GM12878 (cell line): ENCODE results near the gene LHFPL3. TPM values are rescaled to one million over a fixed set of nuclear protein-coding genes. Genes with fewer than 3 reads are reported as not detected.

ENCODE experiments used
- ATAC-seq: fragments of 200-7000 bp; cut with Tn5 transposase; 3 replicates; pipeline ENCODE4 v1.9.1; 2020; ENCODE audit warnings: mild to moderate bottlenecking, moderate library complexity
- BruUV-seq: library from RNA; stranded (reverse); fragments of 400-500 nt; replicated peaks from 2 replicates; lab custom pipeline; 2021; lab: Mats Ljungman, UMichigan
- CTCF ChIA-PET: fragments of 300-600 bp; sonication (Branson Sonifier 250); formaldehyde crosslinking; extraction: SDS; loops from one replicate; lab custom pipeline; 2021; ENCODE audit warnings: inconsistent platforms; lab: Yijun Ruan, JAX
- POLR2A ChIA-PET: fragments of 350-600 bp; formaldehyde crosslinking; extraction: SDS; loops from one replicate; lab custom pipeline; 2021; ENCODE audit warnings: inconsistent platforms; lab: Charles Lee
- RAD21 ChIA-PET: fragments of 300-600 bp; sonication (Branson Sonifier 250); formaldehyde crosslinking; loops from one replicate; lab custom pipeline; 2023; ENCODE audit warnings: antibody characterized with exemption; ENCODE audit not compliant: unreplicated experiment; lab: Charles Lee
- SMC1A ChIA-PET: fragments of 300-600 bp; sonication (Branson Sonifier 250); formaldehyde crosslinking; loops from one replicate; lab custom pipeline; 2023; ENCODE audit not compliant: unreplicated experiment, uncharacterized antibody; lab: Charles Lee
- DNase-seq: peaks from one replicate; pipeline ENCODE4 v3.0.0-alpha.2; 2011; ENCODE audit warnings: low read depth, low spot score
- FAIRE-seq: peaks from 3 replicates; lab custom pipeline; 2011; peaks lifted over from hg19 to GRCh38; lab: Jason Lieb, UNC
- H2AFZ ChIP-seq: 2 replicates; pipeline ENCODE4 v1.6.0; 2011; ENCODE audit warnings: low read depth, low read length, control low read depth; ENCODE audit not compliant: control insufficient read depth
- H3K27ac ChIP-seq: 2 replicates; pipeline ENCODE4 v1.5.1; 2011; ENCODE audit warnings: control low read depth; ENCODE audit not compliant: control insufficient read depth, insufficient read depth
- H3K27me3 ChIP-seq, 2 experiments: replicated peaks in 1 of 2; 2 replicates each; pipeline versions ENCODE4 v1.6.0 to v1.6.1; 2011; ENCODE audit warnings: low read length in 1 of 2; ENCODE audit not compliant: control insufficient read depth in 2 of 2, insufficient read depth in 2 of 2
- H3K36me3 ChIP-seq, 2 experiments: 2 replicates each; pipeline ENCODE4 v1.5.1; 2011; ENCODE audit warnings: low read length in 1 of 2; ENCODE audit not compliant: control insufficient read depth in 2 of 2, insufficient read depth in 2 of 2
- H3K4me1 ChIP-seq: 2 replicates; pipeline ENCODE4 v1.6.1; 2011; ENCODE audit warnings: mild to moderate bottlenecking, low read length, moderate library complexity, mixed read lengths; ENCODE audit not compliant: control insufficient read depth, insufficient read depth
- H3K4me2 ChIP-seq: 2 replicates; pipeline ENCODE4 v1.6.0; 2011; ENCODE audit warnings: control low read depth; ENCODE audit not compliant: control insufficient read depth, insufficient read depth
- H3K4me3 ChIP-seq: fragments of 200-600 bp; sonication (generic); 2 replicates; pipeline ENCODE4 v1.5.1; 2016
- H3K79me2 ChIP-seq: 2 replicates; pipeline ENCODE4 v1.6.0; 2011; ENCODE audit warnings: low read length; ENCODE audit not compliant: control insufficient read depth, insufficient read depth
- H3K9ac ChIP-seq: 2 replicates; pipeline ENCODE4 v1.8.0; 2011; ENCODE audit warnings: low read length, control low read depth, mixed read lengths; ENCODE audit not compliant: control insufficient read depth, insufficient read depth
- H3K9me3 ChIP-seq: replicated peaks from 3 replicates; pipeline ENCODE4 v1.5.1; 2011; ENCODE audit warnings: mild to moderate bottlenecking, low read length; ENCODE audit not compliant: control insufficient read depth, insufficient read depth
- H4K20me1 ChIP-seq: 2 replicates; pipeline ENCODE4 v1.6.0; 2011; ENCODE audit not compliant: control insufficient read depth, insufficient read depth
- FOXM1 ChIP-seq: IDR thresholded peaks from 2 replicates; pipeline ENCODE4 v1.6.1; 2012; ENCODE audit warnings: low read depth, mild to moderate bottlenecking, inconsistent platforms, low read length, moderate library complexity
- IKZF1 ChIP-seq: fragments of 450-650 bp; conservative IDR thresholded peaks from 2 replicates; pipeline ENCODE4 v1.6.1; 2017; ENCODE audit warnings: antibody characterized with exemption, mild to moderate bottlenecking
- MEF2B ChIP-seq: fragments of 450-650 bp; IDR thresholded peaks from 2 replicates; pipeline ENCODE4 v1.6.1; 2018; ENCODE audit warnings: mild to moderate bottlenecking, moderate library complexity; ENCODE audit not compliant: partially characterized antibody, poor library complexity, severe bottlenecking
- NFYA ChIP-seq: IDR thresholded peaks from 2 replicates; pipeline ENCODE4 v1.6.1; 2011; ENCODE audit warnings: low read depth, mild to moderate bottlenecking, low read length, improper control_type of control experiment, borderline replicate concordance
- NKRF ChIP-seq: fragments of 450-650 bp; conservative IDR thresholded peaks from 2 replicates; pipeline ENCODE4 v1.6.1; 2017; ENCODE audit warnings: mild to moderate bottlenecking, moderate library complexity
- PML ChIP-seq: IDR thresholded peaks from 2 replicates; pipeline ENCODE4 v1.6.1; 2012; ENCODE audit warnings: low read length, inconsistent platforms
- SIX5 ChIP-seq: IDR thresholded peaks from 2 replicates; pipeline ENCODE4 v1.6.1; 2011; ENCODE audit warnings: mild to moderate bottlenecking, low read depth, low read length, moderate library complexity; ENCODE audit not compliant: severe bottlenecking
- TARDBP ChIP-seq: IDR thresholded peaks from 2 replicates; pipeline ENCODE4 v1.6.1; 2016; ENCODE audit warnings: borderline replicate concordance
- ZNF274 ChIP-seq: IDR thresholded peaks from one replicate; pipeline ENCODE4 v1.8.0; 2011; ENCODE audit not compliant: insufficient read length, insufficient read depth
- ZNF592 ChIP-seq: fragments of 450-650 bp; IDR thresholded peaks from 2 replicates; pipeline ENCODE4 v1.6.1; 2017; ENCODE audit warnings: mild to moderate bottlenecking, moderate library complexity
- ZZZ3 ChIP-seq: IDR thresholded peaks from 2 replicates; pipeline ENCODE4 v1.6.1; 2011; ENCODE audit warnings: low read depth; ENCODE audit not compliant: control insufficient read depth, insufficient read length
- WGBS: methylation state at CpG from one replicate; pipeline ENCODE4 v1.1.6; 2016; ENCODE audit warnings: low lambda C conversion rate; ENCODE audit not compliant: insufficient replicate concordance, insufficient coverage; ENCODE audit errors: missing lambda C conversion rate; 5-methylcytosine and 5-hydroxymethylcytosine counted together
- in situ Hi-C: fragments of 300-500 bp; cut with MboI; formaldehyde crosslinking; loops from 9 replicates; pipeline ENCODE4 v1.14.3; 2018; ENCODE audit warnings: mixed read lengths
- intact Hi-C: fragments of 100-400 bp; cut with micrococcal nuclease; formaldehyde crosslinking; loops from one replicate; pipeline ENCODE4 v1.14.2; 2022; ENCODE audit not compliant: unreplicated experiment
- polyA plus RNA-seq, 11 experiments: library from polyadenylated mRNA; depleted of rRNA in 4 of 11; unstranded in 6 of 11; stranded (reverse) in 5 of 11; fragments of >200 nt; fragmentation: Nextera tagmentation in 4 of 11; fragmentation: Illumina TruSeq in 1 of 11; extraction: Ambion mirVana in 4 of 11; extraction: Trizol in 1 of 11; gene quantifications; 1 replicate in 1 of 11; 2 replicates in 10 of 11; pipeline versions ENCODE4 v1.2.1 to v1.2.3, GENCODE V29; 2011 to 2016; ENCODE audit warnings: inconsistent platforms in 2 of 11, missing spikeins in 2 of 11, low read depth in 1 of 11
- total RNA-seq, 4 experiments: library from RNA; depleted of rRNA in 3 of 4; stranded (reverse); fragments of >200 nt in 3 of 4; fragmentation: Illumina TruSeq in 1 of 4; extraction: Trizol in 1 of 4; gene quantifications; 2 replicates each; pipeline versions ENCODE4 v1.2.1 to v1.2.3, GENCODE V29; 2013 to 2021
- TF ChIP-seq, protein P1 (sequence below): IDR thresholded peaks from 2 replicates; pipeline ENCODE4 v1.6.1; 2012; ENCODE audit warnings: low read depth, low read length, improper control_type of control experiment
- TF ChIP-seq, protein P2 (sequence below): IDR thresholded peaks from 2 replicates; pipeline ENCODE4 v1.6.1; 2012; ENCODE audit warnings: low read depth, low read length, improper control_type of control experiment

The LHFPL3 gene
- total and polyA plus RNA-seq, 10 of the 15 experiments (the other 5 are each of a cell fraction or from before 2014, with no cell fraction given) = 0.09 TPM; not detected in 9

DNA sequence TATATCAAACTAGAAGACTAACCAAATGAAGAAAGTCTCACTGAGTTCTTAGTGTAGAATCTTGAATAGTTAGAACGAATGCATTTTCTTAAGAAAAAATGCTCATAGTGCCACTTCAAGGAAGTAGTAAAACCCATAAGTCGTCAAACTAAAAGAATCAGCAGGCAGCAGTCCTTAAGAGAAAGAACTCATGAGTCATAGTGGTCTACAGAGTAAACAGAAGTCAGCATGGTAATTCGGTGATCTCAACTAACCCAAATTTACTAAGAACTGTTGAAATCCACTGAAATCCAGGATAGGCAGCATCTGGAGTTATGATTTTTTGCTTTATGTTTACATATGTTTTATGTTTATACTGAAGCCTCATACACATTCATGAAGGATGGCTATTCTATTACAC is 256.2 kb downstream of the LHFPL3 start:
- FAIRE-seq = no peak
- Histone ChIP-seq H2AFZ (no peak overlapping the region), H3K4me3 (no peak overlapping the region), H3K36me3 (no peaks in the 10 kb centered on the region), H3K27ac (no peak overlapping the region), H3K9ac (no peak overlapping the region), H3K9me3 (no peaks in the 10 kb centered on the region), H4K20me1 (no peaks in the 10 kb centered on the region), H3K4me1 (no peaks in the 10 kb centered on the region), H3K4me2 (no peak overlapping the region), H3K79me2 (no peaks in the 10 kb centered on the region), H3K27me3 (no peaks in the 10 kb centered on the region)
- intact Hi-C loops (no loop called here), in situ Hi-C loops (no loop called here)
- WGBS = 0% methylated on average over 3 of the region's 3 CpGs
- BruUV-seq = no TSS peak
- CTCF ChIA-PET = no interaction called here
- DNase-seq = no peak
- SMC1A ChIA-PET = no interaction called here
- RAD21 ChIA-PET = no interaction called here
- POLR2A ChIA-PET = no interaction called here
- no peak for ATAC-seq
- TF ChIP-seq ZNF274 (no peak), SIX5 (no peak), IKZF1 (no peak), ZZZ3 (no peak), MEF2B (no peak), PML (no peak), NFYA (no peak), TARDBP (no peak), FOXM1 (no peak), ZNF592 (no peak), NKRF (no peak)
- TF ChIP-seq, protein P1, sequence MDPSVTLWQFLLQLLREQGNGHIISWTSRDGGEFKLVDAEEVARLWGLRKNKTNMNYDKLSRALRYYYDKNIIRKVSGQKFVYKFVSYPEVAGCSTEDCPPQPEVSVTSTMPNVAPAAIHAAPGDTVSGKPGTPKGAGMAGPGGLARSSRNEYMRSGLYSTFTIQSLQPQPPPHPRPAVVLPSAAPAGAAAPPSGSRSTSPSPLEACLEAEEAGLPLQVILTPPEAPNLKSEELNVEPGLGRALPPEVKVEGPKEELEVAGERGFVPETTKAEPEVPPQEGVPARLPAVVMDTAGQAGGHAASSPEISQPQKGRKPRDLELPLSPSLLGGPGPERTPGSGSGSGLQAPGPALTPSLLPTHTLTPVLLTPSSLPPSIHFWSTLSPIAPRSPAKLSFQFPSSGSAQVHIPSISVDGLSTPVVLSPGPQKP = no peak
- TF ChIP-seq, protein P2, sequence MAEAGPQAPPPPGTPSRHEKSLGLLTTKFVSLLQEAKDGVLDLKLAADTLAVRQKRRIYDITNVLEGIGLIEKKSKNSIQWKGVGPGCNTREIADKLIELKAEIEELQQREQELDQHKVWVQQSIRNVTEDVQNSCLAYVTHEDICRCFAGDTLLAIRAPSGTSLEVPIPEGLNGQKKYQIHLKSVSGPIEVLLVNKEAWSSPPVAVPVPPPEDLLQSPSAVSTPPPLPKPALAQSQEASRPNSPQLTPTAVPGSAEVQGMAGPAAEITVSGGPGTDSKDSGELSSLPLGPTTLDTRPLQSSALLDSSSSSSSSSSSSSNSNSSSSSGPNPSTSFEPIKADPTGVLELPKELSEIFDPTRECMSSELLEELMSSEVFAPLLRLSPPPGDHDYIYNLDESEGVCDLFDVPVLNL = no peak
